Keratinocyte (primary cell): Measurements from ENCODE around the gene SLC5A5. TPM values are rescaled to one million over a fixed set of nuclear protein-coding genes. Genes with fewer than 3 reads are reported as not detected.

Experiments
- DNase-seq: peaks from one replicate; pipeline ENCODE4 v3.0.0-alpha.2; 2011; ENCODE audit warnings: low read depth, missing footprints, low spot score
- FAIRE-seq: peaks from 2 replicates; lab custom pipeline; 2011; peaks lifted over from hg19 to GRCh38; lab: Jason Lieb, UNC
- H2AFZ ChIP-seq: 2 replicates; pipeline ENCODE4 v1.6.0; 2012; ENCODE audit warnings: low read length, control low read depth, inconsistent platforms; ENCODE audit not compliant: control insufficient read depth
- H3K27ac ChIP-seq: 2 replicates; pipeline ENCODE4 v1.5.1; 2011; ENCODE audit warnings: low read length; ENCODE audit not compliant: control insufficient read depth, insufficient read depth
- H3K27me3 ChIP-seq: 3 replicates; pipeline ENCODE4 v1.6.0; 2011; ENCODE audit warnings: low read length; ENCODE audit not compliant: control insufficient read depth, insufficient read depth; ENCODE audit errors: extremely low read depth
- H3K36me3 ChIP-seq, 2 experiments: 2 replicates in 1 of 2; 3 replicates in 1 of 2; pipeline ENCODE4 v1.5.1; 2011; ENCODE audit warnings: low read length in 2 of 2, mild to moderate bottlenecking in 1 of 2; ENCODE audit not compliant: control insufficient read depth in 2 of 2, insufficient read depth in 2 of 2; ENCODE audit errors: extremely low read depth in 1 of 2
- H3K4me1 ChIP-seq: 3 replicates; pipeline ENCODE4 v1.5.1; 2011; ENCODE audit warnings: low read length; ENCODE audit not compliant: control insufficient read depth, insufficient read depth; ENCODE audit errors: extremely low read depth
- H3K4me2 ChIP-seq: 3 replicates; pipeline ENCODE4 v1.6.0; 2011; ENCODE audit warnings: low read depth, low read length; ENCODE audit not compliant: control insufficient read depth, insufficient read depth; ENCODE audit errors: extremely low read depth
- H3K4me3 ChIP-seq, 3 experiments: fragments of 200-600 bp in 1 of 3; sonication (generic) in 1 of 3; 2 replicates in 2 of 3; 3 replicates in 1 of 3; pipeline ENCODE4 v1.5.1; 2011 to 2016; ENCODE audit warnings: low read length in 3 of 3, mild to moderate bottlenecking in 3 of 3, control low read depth in 2 of 3, inconsistent platforms in 1 of 3, low read depth in 1 of 3, mixed read lengths in 1 of 3, mixed run types in 1 of 3, moderate library complexity in 1 of 3; ENCODE audit not compliant: control insufficient read depth in 2 of 3, insufficient read depth in 2 of 3; ENCODE audit errors: extremely low read depth in 1 of 3
- H3K79me2 ChIP-seq: 2 replicates; pipeline ENCODE4 v1.6.0; 2012; ENCODE audit warnings: low read length; ENCODE audit not compliant: control insufficient read depth, insufficient read depth
- H3K9ac ChIP-seq: 3 replicates; pipeline ENCODE4 v1.6.0; 2011; ENCODE audit warnings: low read length; ENCODE audit not compliant: control insufficient read depth, insufficient read depth; ENCODE audit errors: extremely low read depth
- H3K9me1 ChIP-seq: 3 replicates; pipeline ENCODE4 v1.6.0; 2011; ENCODE audit warnings: low read length; ENCODE audit not compliant: control insufficient read depth, insufficient read depth; ENCODE audit errors: extremely low read depth
- H3K9me3 ChIP-seq: 2 replicates; pipeline ENCODE4 v1.5.1; 2012; ENCODE audit warnings: low read depth, low read length; ENCODE audit not compliant: control insufficient read depth
- H4K20me1 ChIP-seq: 3 replicates; pipeline ENCODE4 v1.6.0; 2011; ENCODE audit warnings: low read length; ENCODE audit not compliant: control insufficient read depth, insufficient read depth; ENCODE audit errors: extremely low read depth
- EZH2 ChIP-seq: IDR thresholded peaks from one replicate; pipeline ENCODE4 v1.6.1; 2012; ENCODE audit warnings: inconsistent platforms, mild to moderate bottlenecking, low read length, moderate library complexity
- dilution Hi-C: fragments of 300-500 bp; cut with MboI; formaldehyde crosslinking; loops from one replicate; pipeline ENCODE4 v1.7.0; 2020; ENCODE audit warnings: low sequenced_read_pairs; ENCODE audit not compliant: extremely low pct_ligation_motif_present
- polyA plus RNA-seq, 5 experiments: library from polyadenylated mRNA; depleted of rRNA in 3 of 5; stranded (reverse) in 3 of 5; stranded (forward) in 1 of 5; unstranded in 1 of 5; fragments of >200 nt; gene quantifications; 1 replicate in 1 of 5; 2 replicates in 3 of 5; 3 replicates in 1 of 5; pipeline versions ENCODE4 v1.2.1 to v1.2.3, GENCODE V29; 2011 to 2012; ENCODE audit warnings: missing spikeins in 2 of 5, low read depth in 1 of 5, low replicate concordance in 1 of 5
- TF ChIP-seq, protein P1 (sequence below), 3 experiments: IDR thresholded peaks in 1 of 3; conservative IDR thresholded peaks in 1 of 3; optimal IDR thresholded peaks in 1 of 3; 2 replicates in 2 of 3; 3 replicates in 1 of 3; pipeline versions ENCODE3 to v1.5.1; 2011; ENCODE audit warnings: low read length in 3 of 3, mild to moderate bottlenecking in 3 of 3, moderate library complexity in 2 of 3, control low read depth in 1 of 3, inconsistent platforms in 1 of 3; ENCODE audit not compliant: insufficient read depth in 2 of 3; ENCODE audit errors: extremely low read depth in 1 of 3

Gene SLC5A5
- polyA plus RNA-seq, 1 donor (not counting 4 experiments of a cell fraction or from before 2014, with no cell fraction given) = not detected

DNA sequence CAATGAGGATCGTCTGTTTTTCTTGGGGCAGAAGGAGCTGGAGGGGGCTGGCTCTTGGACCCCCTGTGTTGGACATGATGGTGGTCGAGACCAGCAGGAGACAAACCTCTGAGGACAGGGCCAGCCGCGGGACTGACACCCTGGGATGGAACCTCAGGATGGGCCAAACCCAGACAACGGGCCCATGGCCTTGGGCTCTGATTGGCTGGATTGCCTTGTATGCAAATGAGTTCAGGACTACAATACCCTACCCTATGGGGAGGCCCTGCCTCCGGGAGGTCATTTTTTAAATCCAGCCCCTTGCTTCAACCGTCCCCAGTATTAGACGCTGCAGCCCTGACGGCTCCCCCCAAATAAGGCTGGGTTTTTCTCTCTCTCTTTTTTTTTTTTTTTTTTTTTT is 22.0 kb downstream of the SLC5A5 start:
- dilution Hi-C loops = no loop called here
- no peak for DNase-seq
- Histone ChIP-seq H3K9me1 (no peaks in the 10 kb centered on the region), H3K4me1 (no peaks in the 10 kb centered on the region), H2AFZ (no peak overlapping the region), H3K4me2 (no peak overlapping the region), H3K36me3 (no peaks in the 10 kb centered on the region), H3K4me3 (no peak overlapping the region), H4K20me1 (peaks cover 5% of the 10 kb centered on the region), H3K9ac (no peak overlapping the region), H3K27me3 (no peaks in the 10 kb centered on the region), H3K9me3 (no peaks in the 10 kb centered on the region), H3K79me2 (no peaks in the 10 kb centered on the region), H3K27ac (no peak overlapping the region)
- no peak for FAIRE-seq
- TF ChIP-seq, protein P1, sequence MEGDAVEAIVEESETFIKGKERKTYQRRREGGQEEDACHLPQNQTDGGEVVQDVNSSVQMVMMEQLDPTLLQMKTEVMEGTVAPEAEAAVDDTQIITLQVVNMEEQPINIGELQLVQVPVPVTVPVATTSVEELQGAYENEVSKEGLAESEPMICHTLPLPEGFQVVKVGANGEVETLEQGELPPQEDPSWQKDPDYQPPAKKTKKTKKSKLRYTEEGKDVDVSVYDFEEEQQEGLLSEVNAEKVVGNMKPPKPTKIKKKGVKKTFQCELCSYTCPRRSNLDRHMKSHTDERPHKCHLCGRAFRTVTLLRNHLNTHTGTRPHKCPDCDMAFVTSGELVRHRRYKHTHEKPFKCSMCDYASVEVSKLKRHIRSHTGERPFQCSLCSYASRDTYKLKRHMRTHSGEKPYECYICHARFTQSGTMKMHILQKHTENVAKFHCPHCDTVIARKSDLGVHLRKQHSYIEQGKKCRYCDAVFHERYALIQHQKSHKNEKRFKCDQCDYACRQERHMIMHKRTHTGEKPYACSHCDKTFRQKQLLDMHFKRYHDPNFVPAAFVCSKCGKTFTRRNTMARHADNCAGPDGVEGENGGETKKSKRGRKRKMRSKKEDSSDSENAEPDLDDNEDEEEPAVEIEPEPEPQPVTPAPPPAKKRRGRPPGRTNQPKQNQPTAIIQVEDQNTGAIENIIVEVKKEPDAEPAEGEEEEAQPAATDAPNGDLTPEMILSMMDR (optimal IDR thresholded peaks at IDR 0.05 in 1 of 3, IDR thresholded peaks at IDR 0.05 in 1 of 3, conservative IDR thresholded peaks at IDR 0.05 in 1 of 3; ENCODE audit: extremely low read depth in 1 of 3, insufficient read depth in 2 of 3, low read length in 3 of 3) = no peak

DNA sequence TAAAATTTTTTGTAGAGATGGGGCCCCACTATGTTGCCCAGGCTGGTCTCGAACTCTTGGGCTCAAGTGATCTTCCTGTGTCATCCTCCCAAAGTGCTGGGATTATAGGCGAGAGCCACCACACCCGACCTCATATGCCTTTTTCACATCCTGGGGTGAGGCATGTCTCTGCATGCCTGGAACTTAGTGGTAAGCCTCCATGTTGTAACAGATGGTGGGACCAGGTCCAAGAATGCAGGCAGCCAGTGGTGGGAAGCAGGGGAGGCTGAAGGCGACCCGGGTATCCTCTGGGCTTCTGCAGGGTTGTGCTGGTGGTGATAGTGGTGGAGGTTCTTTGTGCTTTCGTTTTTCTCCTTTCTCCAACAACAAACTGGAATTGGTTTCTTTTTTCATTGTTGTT is 31.0 kb downstream of the SLC5A5 start:
- Histone ChIP-seq H3K4me2 (no peak overlapping the region), H3K9me3 (no peaks in the 10 kb centered on the region), H3K27me3 (no peaks in the 10 kb centered on the region), H2AFZ (no peak overlapping the region), H3K4me1 (no peaks in the 10 kb centered on the region), H3K9me1 (no peaks in the 10 kb centered on the region), H3K4me3 (no peak overlapping the region), H4K20me1 (no peaks in the 10 kb centered on the region), H3K36me3 (no peaks in the 10 kb centered on the region), H3K9ac (no peak overlapping the region), H3K79me2 (no peaks in the 10 kb centered on the region), H3K27ac (no peak overlapping the region)
- FAIRE-seq = no peak
- TF ChIP-seq, protein P1 (optimal IDR thresholded peaks at IDR 0.05 in 1 of 3, IDR thresholded peaks at IDR 0.05 in 1 of 3, conservative IDR thresholded peaks at IDR 0.05 in 1 of 3; ENCODE audit: extremely low read depth in 1 of 3, insufficient read depth in 2 of 3, low read length in 3 of 3) = no peak
- TF ChIP-seq EZH2 = no peak
- DNase-seq = peak; percentile 25
- dilution Hi-C loops = no loop called here
